ENCODE results near the gene PIF1.

- TF ChIP-seq EZH2phosphoT487 (IDR thresholded peaks at IDR 0.05; ENCODE audit: borderline replicate concordance, low read length), result no peak
- TF ChIP-seq, protein P1, sequence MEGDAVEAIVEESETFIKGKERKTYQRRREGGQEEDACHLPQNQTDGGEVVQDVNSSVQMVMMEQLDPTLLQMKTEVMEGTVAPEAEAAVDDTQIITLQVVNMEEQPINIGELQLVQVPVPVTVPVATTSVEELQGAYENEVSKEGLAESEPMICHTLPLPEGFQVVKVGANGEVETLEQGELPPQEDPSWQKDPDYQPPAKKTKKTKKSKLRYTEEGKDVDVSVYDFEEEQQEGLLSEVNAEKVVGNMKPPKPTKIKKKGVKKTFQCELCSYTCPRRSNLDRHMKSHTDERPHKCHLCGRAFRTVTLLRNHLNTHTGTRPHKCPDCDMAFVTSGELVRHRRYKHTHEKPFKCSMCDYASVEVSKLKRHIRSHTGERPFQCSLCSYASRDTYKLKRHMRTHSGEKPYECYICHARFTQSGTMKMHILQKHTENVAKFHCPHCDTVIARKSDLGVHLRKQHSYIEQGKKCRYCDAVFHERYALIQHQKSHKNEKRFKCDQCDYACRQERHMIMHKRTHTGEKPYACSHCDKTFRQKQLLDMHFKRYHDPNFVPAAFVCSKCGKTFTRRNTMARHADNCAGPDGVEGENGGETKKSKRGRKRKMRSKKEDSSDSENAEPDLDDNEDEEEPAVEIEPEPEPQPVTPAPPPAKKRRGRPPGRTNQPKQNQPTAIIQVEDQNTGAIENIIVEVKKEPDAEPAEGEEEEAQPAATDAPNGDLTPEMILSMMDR (IDR thresholded peaks at IDR 0.05; ENCODE audit: low read depth, low read length, poor library complexity, severe bottlenecking), result no peak
These were observed 20.8 kb downstream of the PIF1 start for GRCh38 chr15:64804619-64805018.
